ENCODE data around the gene GMIP.

GMIP gene

GRCh38 chr19:19657397-19657783, 13.9 kb upstream of the GMIP start:
- no peak for DNase-seq (ENCODE audit: low read depth)

GRCh38 chr19:19656451-19657396, 13.3 kb upstream of the GMIP start:
- no peak for DNase-seq (ENCODE audit: low read depth)

DNA sequence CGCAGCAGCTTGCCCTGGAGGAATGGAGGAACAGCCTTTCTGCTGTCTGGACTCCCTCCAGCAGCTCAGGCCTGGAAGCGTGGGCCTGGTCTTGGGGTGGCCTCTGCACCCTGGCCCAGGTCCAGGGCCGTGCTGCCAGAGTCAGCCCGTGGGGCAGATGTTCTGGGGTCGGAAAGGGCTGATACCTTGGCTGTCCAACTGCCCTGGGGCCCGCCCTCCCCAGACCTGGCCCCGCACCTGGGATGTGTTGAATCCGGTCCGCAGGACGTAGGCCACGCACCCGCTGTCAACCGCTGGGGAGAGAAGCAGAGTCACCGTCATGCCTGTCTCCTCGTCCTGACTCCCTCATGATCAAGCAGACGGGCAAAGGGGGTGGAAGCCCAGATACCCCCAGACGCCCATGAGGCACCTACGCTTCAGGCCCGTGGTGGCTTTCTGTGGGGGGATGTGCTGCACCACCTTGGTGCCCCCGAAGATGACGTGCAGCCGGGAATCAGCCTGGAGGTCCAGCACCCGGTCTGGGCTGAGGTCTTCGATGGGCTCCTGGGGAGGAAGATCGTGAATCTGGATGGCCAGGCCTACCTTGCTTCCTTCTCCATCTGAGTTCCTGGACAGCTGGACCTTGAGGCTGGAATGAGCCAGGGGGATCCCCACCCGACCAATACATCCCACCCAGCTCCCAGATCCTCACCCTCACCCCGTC, 12.3 kb upstream of the GMIP start:
- DNase-seq (ENCODE audit: low read depth) = no peak

GRCh38 chr19:19655051-19655594, 11.7 kb upstream of the GMIP start:
- no peak for DNase-seq (ENCODE audit: low read depth)

- DNase-seq (ENCODE audit: low read depth) = no peak
These were observed 11.0 kb upstream of the GMIP start for GRCh38 chr19:19654441-19654840.

- no peak for DNase-seq (ENCODE audit: low read depth)
These were observed 10.2 kb upstream of the GMIP start for GRCh38 chr19:19653597-19654147.

GRCh38 chr19:19652482-19653295, 9.2 kb upstream of the GMIP start:
- DNase-seq (ENCODE audit: low read depth) = no peak

DNA sequence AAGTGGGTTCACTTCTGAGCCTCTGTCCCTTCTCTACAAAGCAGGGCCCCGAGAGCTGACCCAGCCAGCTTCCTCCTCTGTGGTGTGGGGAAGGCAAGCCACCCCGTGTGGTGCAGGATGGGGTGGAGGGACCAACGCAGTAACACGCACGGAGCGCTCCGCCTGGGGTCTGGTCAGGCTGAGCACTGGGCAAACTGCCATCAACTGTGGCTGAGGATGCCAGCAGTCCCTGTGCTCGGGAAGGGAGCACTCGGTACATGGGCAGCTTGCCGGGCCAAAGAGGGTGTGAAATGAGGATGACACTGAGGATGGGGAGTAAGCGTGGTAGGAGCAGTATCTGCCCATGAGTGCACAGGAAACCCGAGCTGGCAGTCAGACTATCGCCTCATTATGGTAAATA, 7.6 kb upstream of the GMIP start:
- DNase-seq (ENCODE audit: low read depth) = no peak

GRCh38 chr19:19650331-19650730, 6.9 kb upstream of the GMIP start:
- no peak for DNase-seq (ENCODE audit: low read depth)

GRCh38 chr19:19649580-19649995, 6.1 kb upstream of the GMIP start:
- no peak for DNase-seq (ENCODE audit: low read depth)

GRCh38 chr19:19649155-19649554, 5.7 kb upstream of the GMIP start:
- DNase-seq (ENCODE audit: low read depth) = no peak

DNA sequence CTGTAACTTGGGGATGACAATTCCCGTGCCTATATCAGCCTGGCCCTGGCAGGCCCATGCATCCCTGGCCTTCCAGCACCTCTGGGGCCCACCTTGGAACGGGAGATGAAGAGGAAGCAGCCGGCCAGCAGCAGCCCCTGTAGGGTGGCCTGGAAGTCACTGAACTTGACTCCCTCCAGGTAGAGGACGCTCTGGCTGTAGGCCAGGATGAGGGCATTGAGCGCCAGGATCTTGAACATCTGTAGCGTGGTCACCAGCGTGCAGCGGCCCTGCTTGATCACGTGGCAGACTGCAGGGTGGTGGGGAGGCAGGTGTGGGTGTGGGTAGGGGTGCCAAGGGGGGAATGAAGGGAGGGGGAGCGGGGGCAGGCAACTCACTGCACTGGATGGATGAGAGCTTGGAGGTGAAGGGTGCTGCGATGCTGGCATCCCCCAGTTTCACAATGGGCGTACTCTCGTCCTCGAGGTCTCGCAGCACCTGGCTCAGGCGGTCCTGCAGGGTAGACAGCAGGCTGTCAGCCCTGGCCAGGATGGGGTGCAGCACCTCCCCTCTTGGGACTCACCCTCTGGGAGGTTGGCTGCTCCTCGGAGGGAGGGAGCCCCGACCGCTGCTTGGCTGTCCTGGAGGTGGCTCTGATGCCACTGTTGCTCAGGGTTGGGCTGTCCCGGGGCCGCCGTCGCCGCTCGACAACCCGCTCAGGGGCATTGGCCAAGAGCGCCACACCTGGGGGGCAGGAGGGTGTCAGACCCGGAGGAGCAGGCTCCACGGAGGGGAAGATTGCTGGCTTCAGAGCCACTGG, 3.8 kb upstream of the GMIP start:
- no peak for DNase-seq (ENCODE audit: low read depth)

DNA sequence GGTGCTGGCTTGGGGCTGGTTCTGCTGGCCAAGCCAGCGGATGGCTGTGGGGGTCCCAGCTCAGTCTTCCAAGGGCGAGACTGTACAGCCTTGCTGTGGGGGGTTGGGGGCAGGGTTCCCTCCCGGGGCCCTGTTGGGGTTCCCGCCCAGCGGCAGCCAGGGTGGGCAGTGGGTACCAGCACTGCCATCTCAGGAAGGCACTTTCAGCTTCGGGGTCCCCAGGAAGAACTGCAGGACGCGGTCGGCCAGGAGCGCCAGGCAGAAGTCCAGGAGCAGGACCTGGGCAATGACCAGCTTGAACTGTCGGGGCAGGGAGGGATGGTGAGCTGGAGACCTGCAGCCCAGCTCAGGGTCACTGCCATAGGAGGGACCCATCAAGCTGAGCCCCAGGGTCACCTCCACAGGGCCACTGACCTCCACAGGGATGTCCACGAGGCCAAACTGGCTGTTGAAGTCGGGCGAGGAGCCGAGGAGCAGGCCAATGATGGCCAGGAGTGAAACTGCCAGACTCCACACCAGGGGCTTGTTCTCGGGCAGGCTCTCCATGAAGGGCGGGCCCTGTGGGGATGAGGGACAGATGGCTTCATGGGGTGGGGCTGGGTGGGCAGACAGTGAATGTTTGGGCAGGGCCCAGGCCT, 1.9 kb upstream of the GMIP start:
- DNase-seq (ENCODE audit: low read depth) = no peak

DNA sequence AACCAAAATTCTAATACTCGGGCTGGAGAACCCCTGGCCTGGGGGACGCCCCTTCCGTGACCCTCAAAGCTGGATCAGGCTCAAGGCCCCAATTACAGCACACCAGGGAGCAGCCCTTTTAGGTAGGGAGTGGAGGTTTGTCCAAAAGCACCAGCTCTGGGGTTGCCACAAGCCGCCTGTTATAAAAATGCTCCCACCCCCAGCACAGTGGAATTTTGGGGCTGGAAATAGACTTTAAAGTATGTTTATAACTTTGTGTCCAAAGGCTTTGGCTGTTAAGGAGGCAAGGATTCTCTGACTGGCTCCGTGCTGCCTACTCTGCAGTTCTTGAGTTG, 564 bp upstream of the GMIP start:
- no peak for DNase-seq (ENCODE audit: low read depth)

DNA sequence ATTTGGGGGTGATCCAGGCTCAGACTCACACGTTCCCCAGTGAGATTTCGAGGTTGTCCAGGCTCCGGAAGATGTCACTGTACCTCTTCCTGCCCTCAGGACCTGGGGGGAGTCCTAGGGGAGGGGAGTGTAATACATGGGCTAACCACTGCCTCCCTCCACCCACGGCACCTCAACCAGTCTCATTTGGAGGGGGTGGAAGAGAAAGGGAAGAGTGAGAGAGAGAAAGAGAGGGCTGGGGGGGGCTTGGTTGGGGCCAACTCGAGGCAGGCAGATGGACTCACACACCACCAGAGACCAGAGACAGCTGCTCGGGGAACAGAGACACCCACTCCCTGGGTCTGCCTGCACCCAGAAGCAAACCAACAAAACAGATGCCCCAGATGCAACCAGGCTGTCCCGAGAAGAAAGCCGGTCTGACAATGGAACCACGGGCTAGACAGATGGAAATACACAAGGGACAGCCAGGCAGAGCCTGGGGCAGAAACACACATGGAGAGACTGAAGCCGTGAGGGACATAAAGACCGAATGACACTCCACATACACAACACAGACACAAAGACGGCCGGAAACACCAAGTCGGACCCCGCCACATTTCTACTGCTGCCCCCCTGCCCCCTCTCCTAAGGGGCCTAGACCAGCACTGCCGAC, 825 bp downstream of the GMIP start:
- DNase-seq (ENCODE audit: low read depth) = peak; percentile 38

- no peak for DNase-seq (ENCODE audit: low read depth)
These were observed 5.8 kb downstream of the GMIP start for GRCh38 chr19:19637523-19638251.

DNA sequence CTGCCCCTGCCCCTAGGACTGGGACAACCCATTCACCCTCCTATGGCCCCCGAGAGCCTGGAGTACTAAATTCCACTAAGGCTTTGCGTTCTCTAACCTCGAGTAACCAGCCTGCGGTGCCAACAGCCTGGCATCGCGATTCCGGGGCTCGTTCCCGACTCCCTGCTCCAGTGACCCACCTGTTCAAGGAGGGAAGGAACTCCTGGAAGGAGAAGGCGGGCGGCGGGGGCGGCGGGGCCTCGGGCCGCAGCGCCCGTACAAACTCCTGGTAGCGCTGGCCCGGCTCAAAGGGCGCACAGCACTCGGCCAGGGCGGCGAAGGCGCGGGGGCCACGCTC, 6.3 kb downstream of the GMIP start:
- DNase-seq (ENCODE audit: low read depth) = no peak

DNA sequence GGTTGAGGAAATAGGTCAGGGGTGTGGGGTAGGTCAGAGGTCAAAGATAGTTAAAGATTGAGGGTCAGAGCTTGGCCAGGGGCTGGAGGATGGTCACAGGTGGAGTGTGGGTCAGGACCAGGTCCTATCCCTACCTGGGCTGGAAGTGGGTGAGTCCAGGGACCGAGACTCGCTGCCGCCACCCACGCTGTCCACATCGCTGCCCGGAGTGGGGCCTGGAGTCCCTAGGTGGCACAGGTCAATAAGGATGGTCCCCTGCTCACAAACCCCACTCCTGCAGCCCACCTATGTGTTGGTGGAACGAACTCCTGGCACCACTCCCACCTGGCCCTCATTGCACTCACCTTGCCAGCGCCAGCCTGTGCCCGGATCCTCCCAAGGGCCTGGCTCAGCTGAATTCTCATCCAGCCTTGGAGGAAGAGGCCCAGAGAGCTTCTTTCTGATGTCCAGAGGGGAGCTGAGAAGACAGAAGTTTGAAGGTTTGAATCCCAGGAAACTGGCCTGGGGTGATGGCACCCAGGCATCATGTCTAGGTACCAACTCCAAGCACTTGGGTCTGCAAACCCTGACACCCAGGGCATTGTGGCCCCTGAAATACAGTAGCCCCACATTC, 6.8 kb downstream of the GMIP start:
- no peak for DNase-seq (ENCODE audit: low read depth)

- DNase-seq (ENCODE audit: low read depth) = no peak
These were observed 8.1 kb downstream of the GMIP start for GRCh38 chr19:19635313-19635702.
